Measurements from ENCODE around the gene GSDMA. TPM values are rescaled to one million over a fixed set of nuclear protein-coding genes. Genes with fewer than 3 reads are reported as not detected.

GSDMA gene
- total RNA-seq, 1 experiment from 2014 or later = not detected

DNA sequence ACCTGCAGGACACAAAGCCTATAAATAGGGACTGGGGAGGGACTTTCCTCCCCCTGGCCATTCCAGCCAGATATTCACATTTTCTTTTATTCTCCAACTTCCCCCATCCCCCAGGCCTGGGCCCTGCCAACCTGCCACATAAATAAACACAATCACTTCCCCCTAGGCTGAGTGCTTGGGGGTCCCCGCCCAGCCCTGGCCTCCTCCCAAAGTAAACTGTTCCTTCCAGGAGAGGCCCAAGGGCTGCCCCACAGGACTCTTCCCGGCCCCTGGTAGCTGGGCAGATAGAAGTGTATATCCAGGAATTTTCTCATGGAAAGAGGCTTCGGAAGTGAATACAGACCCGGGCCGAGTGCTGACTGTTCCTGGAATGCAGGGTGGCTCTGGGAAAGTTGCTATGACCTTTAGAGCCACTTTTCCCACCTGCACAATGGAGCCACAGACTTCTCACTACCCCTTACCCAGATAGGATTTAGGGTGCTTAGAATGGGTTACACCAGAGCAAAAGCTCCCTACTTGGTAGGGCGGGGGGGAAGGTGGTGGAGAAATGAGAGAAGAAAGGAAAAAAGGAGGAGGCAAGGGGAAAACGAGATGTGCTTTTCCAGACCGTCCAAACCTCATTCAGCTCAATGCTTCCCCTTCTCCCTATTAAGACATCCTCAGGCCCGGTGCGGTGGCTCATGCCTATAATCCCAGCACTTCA, 60.9 kb downstream of the GSDMA start:
- Mint-ChIP-seq H3K27ac (no peak overlapping the region; a peak in 1 of 7 replicates), H3K27me3 (ENCODE audit: low read depth) (no peaks in the 10 kb centered on the region), H3K36me3 (ENCODE audit: insufficient read depth in 1 of 3, low read depth in 3 of 3) (peaks cover 30 to 72% (median 68%) of the 10 kb centered on the region in 3 experiments; a peak in 6 of 7 replicates), H3K4me1 (peaks cover 7 to 18% of the 10 kb centered on the region in 2 experiments), H3K9me3 (no peaks in the 10 kb centered on the region; a peak in 1 of 5 replicates), H3K4me3 (no peak overlapping the region)
- DNase-seq = no peak
- Histone ChIP-seq H4K8ac (replicated peaks; ENCODE audit: insufficient read length, low read depth, low read length) (no peak overlapping the region), H2BK120ac (ENCODE audit: low read depth, low read length, poor library complexity, severe bottlenecking) (no peak overlapping the region), H3K27me3 (ENCODE audit: insufficient read depth, low read length) (no peaks in the 10 kb centered on the region), H4K5ac (ENCODE audit: insufficient read length, low read depth, low read length) (no peak overlapping the region), H3K79me1 (ENCODE audit: insufficient read depth, low read depth, low read length, poor library complexity, severe bottlenecking) (no peaks in the 10 kb centered on the region), H2BK20ac (ENCODE audit: low read depth, low read length, poor library complexity, severe bottlenecking) (no peak overlapping the region), H3K56ac (ENCODE audit: insufficient read length, low read depth, low read length) (no peak overlapping the region), H2AFZ (ENCODE audit: low read length) (no peak overlapping the region), H3T11ph (ENCODE audit: low read length) (no peak overlapping the region), H2BK12ac (ENCODE audit: insufficient read length, low read depth, low read length) (no peak overlapping the region), H3K9me3 (ENCODE audit: control insufficient read depth, low read depth, low read length) (no peaks in the 10 kb centered on the region), H3K79me2 (ENCODE audit: insufficient read depth, low read length) (no peaks in the 10 kb centered on the region), H3K14ac (ENCODE audit: insufficient read depth, low read length) (no peak overlapping the region), H3K4me1 (ENCODE audit: insufficient read depth, low read length) (no peaks in the 10 kb centered on the region; the same call in 1 of the 2 replicates), H4K91ac (ENCODE audit: insufficient read length, low read depth, low read length) (no peak overlapping the region), H4K20me1 (ENCODE audit: control insufficient read depth, insufficient read depth, insufficient read length) (no peaks in the 10 kb centered on the region), H3K23ac (ENCODE audit: insufficient read length, low read depth, low read length) (no peak overlapping the region), H2BK15ac (ENCODE audit: low read depth, low read length) (no peak overlapping the region), H3K9ac (ENCODE audit: extremely low read depth, insufficient read length, low read length) (no peak overlapping the region), H2AK5ac (ENCODE audit: insufficient read length, low read length) (no peak overlapping the region), H3K4me2 (ENCODE audit: insufficient read depth, insufficient read length, low read length) (no peak overlapping the region), H3K4ac (ENCODE audit: low read depth, low read length) (no peak overlapping the region), H3K27ac (ENCODE audit: insufficient read length, low read depth, low read length) (no peak overlapping the region), H3K23me2 (ENCODE audit: insufficient read length, low read depth, low read length, poor library complexity, severe bottlenecking) (no peaks in the 10 kb centered on the region), H3K18ac (ENCODE audit: insufficient read length, low read depth, low read length) (no peak overlapping the region), H2BK5ac (ENCODE audit: insufficient read length, low read length) (no peak overlapping the region)
- no CpG with 5 or more reads among the region's 10 CpGs for WGBS (ENCODE audit: extremely low coverage, insufficient read length, low lambda C conversion rate)
- TF ChIP-seq, protein P1, sequence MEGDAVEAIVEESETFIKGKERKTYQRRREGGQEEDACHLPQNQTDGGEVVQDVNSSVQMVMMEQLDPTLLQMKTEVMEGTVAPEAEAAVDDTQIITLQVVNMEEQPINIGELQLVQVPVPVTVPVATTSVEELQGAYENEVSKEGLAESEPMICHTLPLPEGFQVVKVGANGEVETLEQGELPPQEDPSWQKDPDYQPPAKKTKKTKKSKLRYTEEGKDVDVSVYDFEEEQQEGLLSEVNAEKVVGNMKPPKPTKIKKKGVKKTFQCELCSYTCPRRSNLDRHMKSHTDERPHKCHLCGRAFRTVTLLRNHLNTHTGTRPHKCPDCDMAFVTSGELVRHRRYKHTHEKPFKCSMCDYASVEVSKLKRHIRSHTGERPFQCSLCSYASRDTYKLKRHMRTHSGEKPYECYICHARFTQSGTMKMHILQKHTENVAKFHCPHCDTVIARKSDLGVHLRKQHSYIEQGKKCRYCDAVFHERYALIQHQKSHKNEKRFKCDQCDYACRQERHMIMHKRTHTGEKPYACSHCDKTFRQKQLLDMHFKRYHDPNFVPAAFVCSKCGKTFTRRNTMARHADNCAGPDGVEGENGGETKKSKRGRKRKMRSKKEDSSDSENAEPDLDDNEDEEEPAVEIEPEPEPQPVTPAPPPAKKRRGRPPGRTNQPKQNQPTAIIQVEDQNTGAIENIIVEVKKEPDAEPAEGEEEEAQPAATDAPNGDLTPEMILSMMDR (conservative IDR thresholded peaks at IDR 0.05) = no peak

Data from H9 (cell line).